Esophagus squamous epithelium (tissue), 5 donors: ENCODE measurements around the gene NYAP1. TPM values are rescaled to one million over a fixed set of nuclear protein-coding genes. Genes with fewer than 3 reads are reported as not detected.

Experiments
- DNase-seq: peaks from one replicate; lab custom pipeline; 2025; lab: John Stamatoyannopoulos, UW
- H3K27ac ChIP-seq, 4 donors: fragments of 200-600 bp; sonication (generic); one replicate each; pipeline ENCODE4 v1.5.1; 2016 to 2019; ENCODE audit warnings: mild to moderate bottlenecking in 1 of 4
- H3K27me3 ChIP-seq, 4 donors: fragments of 200-600 bp; sonication (generic); 1 replicate in 3 of 4; 2 replicates in 1 of 4; pipeline versions ENCODE4 v1.5.1 to v1.6.0; 2017 to 2021; ENCODE audit warnings: antibody characterized with exemption in 1 of 4
- H3K36me3 ChIP-seq, 3 donors: fragments of 200-600 bp; sonication (generic); one replicate each; pipeline ENCODE4 v1.5.1; 2016 to 2019
- H3K4me1 ChIP-seq, 3 donors: fragments of 200-600 bp; sonication (generic); one replicate each; pipeline ENCODE4 v1.5.1; 2017 to 2019
- H3K4me3 ChIP-seq, 4 donors: fragments of 200-600 bp; sonication (generic); 1 replicate in 3 of 4; 2 replicates in 1 of 4; pipeline ENCODE4 v1.5.1; 2016 to 2019; ENCODE audit warnings: mild to moderate bottlenecking in 2 of 4, moderate library complexity in 1 of 4
- H3K9me3 ChIP-seq, 3 donors: fragments of 200-600 bp; sonication (generic); one replicate each; pipeline ENCODE4 v1.5.1; 2016 to 2019
- POLR2A ChIP-seq, 4 donors: fragments of 450-650 bp; IDR thresholded peaks; one replicate each; pipeline ENCODE4 v1.6.1; 2017; ENCODE audit warnings: antibody characterized with exemption in 4 of 4, mild to moderate bottlenecking in 4 of 4, moderate library complexity in 3 of 4
- WGBS, 2 donors: methylation state at CpG; one replicate each; pipeline ENCODE4 v1.1.5; 2018; 5-methylcytosine and 5-hydroxymethylcytosine counted together
- intact Hi-C: fragments of 100-400 bp; cut with DNase I; formaldehyde crosslinking; loops from one replicate; pipeline ENCODE4 v1.15.0; 2022
- total RNA-seq, 4 donors: library from RNA; depleted of rRNA; stranded (reverse); fragments of >200 nt; gene quantifications; one replicate each; pipeline ENCODE4 v1.1.0, GENCODE V29; 2016
- TF ChIP-seq, protein P1 (sequence below), 6 experiments: fragments of 450-650 bp in 4 of 6; fragments of 200-600 bp in 2 of 6; sonication (generic) in 2 of 6; IDR thresholded peaks; one replicate each; pipeline ENCODE4 v1.5.1; 2016 to 2019; ENCODE audit warnings: antibody characterized with exemption in 6 of 6, mild to moderate bottlenecking in 4 of 6, moderate library complexity in 4 of 6
- donor health status: DM: yes; HTN: yes; CAD: no.

NYAP1 gene
- total RNA-seq, 4 donors from 2014 or later: 0.31 to 1.1 (median 0.57) TPM; not detected in 1

DNA sequence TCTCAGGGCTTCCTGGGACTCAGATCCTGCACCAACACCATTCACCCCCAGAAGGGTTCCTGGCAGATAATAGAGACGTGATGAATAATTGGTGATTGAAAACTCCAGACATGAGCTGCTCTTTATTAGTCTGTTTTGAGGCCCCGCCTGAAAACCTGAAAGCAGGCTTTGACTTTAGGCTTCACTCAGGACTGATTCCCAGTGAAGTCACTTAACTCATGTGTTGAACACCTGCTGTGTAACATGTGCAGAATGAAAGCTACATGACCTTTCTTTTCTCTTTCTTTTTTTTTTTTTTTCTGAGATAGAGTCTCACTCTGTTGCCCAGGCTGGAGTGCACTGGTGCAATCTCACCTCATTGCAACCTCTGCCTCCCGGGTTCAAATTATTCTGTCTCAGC, 28.5 kb upstream of the NYAP1 start:
- H3K4me3 ChIP-seq: no peak overlapping the region
- H3K9me3 ChIP-seq: no peaks in the 10 kb centered on the region
- H3K27me3 ChIP-seq: no peaks in the 10 kb centered on the region
- TF ChIP-seq POLR2A (IDR thresholded peaks at IDR 0.05): no peak
- TF ChIP-seq, protein P1, sequence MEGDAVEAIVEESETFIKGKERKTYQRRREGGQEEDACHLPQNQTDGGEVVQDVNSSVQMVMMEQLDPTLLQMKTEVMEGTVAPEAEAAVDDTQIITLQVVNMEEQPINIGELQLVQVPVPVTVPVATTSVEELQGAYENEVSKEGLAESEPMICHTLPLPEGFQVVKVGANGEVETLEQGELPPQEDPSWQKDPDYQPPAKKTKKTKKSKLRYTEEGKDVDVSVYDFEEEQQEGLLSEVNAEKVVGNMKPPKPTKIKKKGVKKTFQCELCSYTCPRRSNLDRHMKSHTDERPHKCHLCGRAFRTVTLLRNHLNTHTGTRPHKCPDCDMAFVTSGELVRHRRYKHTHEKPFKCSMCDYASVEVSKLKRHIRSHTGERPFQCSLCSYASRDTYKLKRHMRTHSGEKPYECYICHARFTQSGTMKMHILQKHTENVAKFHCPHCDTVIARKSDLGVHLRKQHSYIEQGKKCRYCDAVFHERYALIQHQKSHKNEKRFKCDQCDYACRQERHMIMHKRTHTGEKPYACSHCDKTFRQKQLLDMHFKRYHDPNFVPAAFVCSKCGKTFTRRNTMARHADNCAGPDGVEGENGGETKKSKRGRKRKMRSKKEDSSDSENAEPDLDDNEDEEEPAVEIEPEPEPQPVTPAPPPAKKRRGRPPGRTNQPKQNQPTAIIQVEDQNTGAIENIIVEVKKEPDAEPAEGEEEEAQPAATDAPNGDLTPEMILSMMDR (IDR thresholded peaks at IDR 0.05): no peak
- no peaks in the 10 kb centered on the region for H3K36me3 ChIP-seq
- WGBS, 2 donors: 78 to 82% methylated on average over 3 of the region's 3 CpGs
- intact Hi-C loops: no loop called here
- DNase-seq: no peak
- H3K27ac ChIP-seq: no peak overlapping the region
- H3K4me1 ChIP-seq: peaks cover 0 to 9% (median 7%) of the 10 kb centered on the region in 3 donors

DNA sequence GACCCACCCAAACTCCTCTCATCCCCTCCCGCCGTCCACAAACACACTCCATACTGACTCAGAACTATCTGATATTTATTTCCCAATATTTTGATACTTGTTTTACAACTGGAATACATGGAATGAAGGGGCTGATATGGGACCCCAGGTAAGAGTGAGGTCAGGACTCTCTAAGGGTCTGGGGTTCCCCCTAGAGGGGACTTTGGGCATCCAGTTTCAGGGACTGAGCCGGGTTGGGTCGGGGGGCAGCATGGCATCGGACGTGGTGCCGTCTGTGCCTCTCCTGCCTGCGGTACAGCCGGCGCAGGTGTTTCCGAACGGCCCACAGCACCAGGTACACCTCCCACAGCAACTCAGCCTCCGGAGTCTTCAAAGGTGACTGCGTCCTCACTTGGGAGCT, 27.2 kb upstream of the NYAP1 start:
- H3K27me3 ChIP-seq: no peaks in the 10 kb centered on the region
- no peak overlapping the region for H3K4me3 ChIP-seq
- H3K4me1 ChIP-seq: peaks cover 0 to 6% (median 0%) of the 10 kb centered on the region in 3 donors
- H3K36me3 ChIP-seq: peaks cover 0 to 11% (median 0%) of the 10 kb centered on the region in 3 donors
- intact Hi-C loops: no loop called here
- no peak for DNase-seq
- H3K9me3 ChIP-seq: no peaks in the 10 kb centered on the region
- no peak for TF ChIP-seq POLR2A (IDR thresholded peaks at IDR 0.05)
- WGBS, 2 donors: 85% methylated on average over 9 to 10 of the region's 14 CpGs
- no peak overlapping the region for H3K27ac ChIP-seq

DNA sequence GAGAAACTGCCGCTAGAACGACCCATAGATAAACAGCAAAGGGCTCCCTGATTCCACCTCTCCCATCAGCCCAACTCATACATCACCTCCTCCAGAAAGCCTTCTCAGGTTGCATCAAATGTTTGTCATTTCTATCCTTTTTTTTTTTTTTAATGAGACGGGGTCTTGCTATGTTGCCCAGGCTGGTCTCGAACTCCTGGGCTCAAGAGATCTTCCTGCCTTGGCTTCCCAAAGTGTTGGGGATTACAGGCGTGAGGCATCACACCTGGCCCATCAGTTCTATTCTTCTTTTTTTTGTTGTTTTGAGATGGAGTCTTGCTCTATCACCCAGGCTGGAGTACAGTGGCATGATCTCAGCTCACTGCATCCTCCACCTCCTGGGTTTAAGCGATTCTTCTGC, 26.7 kb upstream of the NYAP1 start:
- intact Hi-C loops: no loop called here
- no peak for DNase-seq
- 95 to 100% methylated on average over 6 of the region's 6 CpGs for WGBS, 2 donors
- TF ChIP-seq, protein P1 (IDR thresholded peaks at IDR 0.05): no peak
- TF ChIP-seq POLR2A (IDR thresholded peaks at IDR 0.05): no peak
- peaks cover 0 to 12% (median 0%) of the 10 kb centered on the region in 3 donors for H3K36me3 ChIP-seq
- no peak overlapping the region for H3K4me3 ChIP-seq
- no peaks in the 10 kb centered on the region for H3K9me3 ChIP-seq
- no peak overlapping the region for H3K27ac ChIP-seq
- peaks cover 0 to 6% (median 0%) of the 10 kb centered on the region in 3 donors for H3K4me1 ChIP-seq
- no peaks in the 10 kb centered on the region for H3K27me3 ChIP-seq

DNA sequence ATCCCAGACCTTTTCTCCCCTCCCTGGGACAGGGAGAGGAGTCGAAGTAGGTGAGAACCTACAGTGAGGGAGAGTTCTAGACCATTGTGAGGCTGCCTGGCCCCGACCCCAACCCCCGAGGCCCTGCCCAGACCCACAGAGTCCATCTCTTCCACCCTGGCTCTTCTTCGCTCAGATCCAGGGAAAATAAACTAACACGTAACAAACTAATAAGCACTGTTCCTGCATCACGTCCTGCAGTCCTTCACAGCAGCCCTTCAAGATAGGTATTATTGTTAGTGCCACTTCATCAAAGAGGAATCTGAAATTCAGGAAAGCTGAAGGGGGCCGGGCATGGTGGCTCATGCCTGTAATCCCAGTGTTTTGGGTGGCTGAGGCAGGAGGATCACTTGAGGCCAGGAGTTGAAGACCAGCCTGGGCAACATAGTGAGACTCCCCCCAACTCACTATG, 19.5 kb upstream of the NYAP1 start, which contains the start of gene SPACDR:
Gene SPACDR, minus strand, starts transcription at position 51 of the 451 bp plus-strand sequence. CDS start 235 bp downstream, outside the sequence.
- H3K36me3 ChIP-seq: peaks cover 6 to 61% (median 7%) of the 10 kb centered on the region in 3 donors
- peak within 1 kb of the TSS in 1 of 4 donors; percentile 17 for H3K27ac ChIP-seq
- intact Hi-C loops: no loop called here
- H3K4me1 ChIP-seq: peaks cover 11 to 39% (median 11%) of the 10 kb centered on the region in 3 donors
- H3K27me3 ChIP-seq: no peaks in the 10 kb centered on the region
- TF ChIP-seq, protein P1 (IDR thresholded peaks at IDR 0.05): no peak
- TF ChIP-seq POLR2A (IDR thresholded peaks at IDR 0.05): no peak
- 76% methylated on average over 7 of the region's 7 CpGs for WGBS, 2 donors
- H3K4me3 ChIP-seq: no peak within 1 kb of the TSS
- DNase-seq: no peak
- no peaks in the 10 kb centered on the region for H3K9me3 ChIP-seq

DNA sequence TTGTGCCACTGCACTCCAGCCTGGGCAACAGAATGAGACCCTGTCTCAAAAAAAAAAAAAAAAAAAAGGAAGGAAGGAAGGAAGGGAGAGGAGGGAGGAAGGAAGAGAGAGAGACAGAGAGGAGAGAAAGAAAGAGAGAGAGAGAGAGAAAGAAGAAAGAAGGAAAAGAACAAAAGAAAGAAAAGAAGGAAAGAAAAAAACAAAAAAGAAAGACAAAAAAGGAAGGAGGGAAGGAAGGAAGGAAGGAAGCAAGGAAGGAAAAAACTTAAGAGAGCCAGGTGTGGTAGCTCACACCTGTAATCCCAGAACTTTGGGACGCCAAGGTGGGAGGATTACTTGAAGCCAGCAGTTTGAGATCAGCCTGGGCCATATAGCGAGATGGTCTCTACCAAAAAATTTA, 18.9 kb upstream of the NYAP1 start:
- intact Hi-C loops: no loop called here
- 95% methylated on average over 2 of the region's 2 CpGs for WGBS, 2 donors

More for the DNA sequence above, 18.9 kb upstream of the NYAP1 start:
- H3K36me3 ChIP-seq: peaks cover 6 to 65% (median 7%) of the 10 kb centered on the region in 3 donors
- no peak overlapping the region for H3K27ac ChIP-seq
- H3K9me3 ChIP-seq: no peaks in the 10 kb centered on the region
- no peak overlapping the region for H3K4me3 ChIP-seq
- peaks cover 15 to 45% (median 16%) of the 10 kb centered on the region in 3 donors for H3K4me1 ChIP-seq
- DNase-seq: no peak
- TF ChIP-seq, protein P1 (IDR thresholded peaks at IDR 0.05): no peak
- TF ChIP-seq POLR2A (IDR thresholded peaks at IDR 0.05): no peak
- H3K27me3 ChIP-seq: no peaks in the 10 kb centered on the region
